IMR-90 (cell line): ENCODE data around the gene NRP2.

Source experiments
- BHLHE40 ChIP-seq: fragments of 150-350 bp; IDR thresholded peaks from 2 replicates; pipeline ENCODE4 v1.6.1; 2016; ENCODE audit warnings: mild to moderate bottlenecking, low read depth, low read length
- CEBPB ChIP-seq: IDR thresholded peaks from 2 replicates; pipeline ENCODE4 v1.6.1; 2012; ENCODE audit warnings: low read depth, low read length, improper control_type of control experiment
- CHD1 ChIP-seq: IDR thresholded peaks from 2 replicates; pipeline ENCODE4 v1.6.1; 2012; ENCODE audit warnings: low read depth, low read length, improper control_type of control experiment
- ELK1 ChIP-seq: fragments of 150-350 bp; IDR thresholded peaks from 2 replicates; pipeline ENCODE4 v1.6.1; 2016; ENCODE audit warnings: low read depth, mild to moderate bottlenecking, low read length, moderate library complexity, borderline replicate concordance
- MAFK ChIP-seq: IDR thresholded peaks from 2 replicates; pipeline ENCODE4 v1.6.1; 2012; ENCODE audit warnings: low read depth, low read length, improper control_type of control experiment
- MXI1 ChIP-seq: IDR thresholded peaks from 2 replicates; pipeline ENCODE4 v1.6.1; 2012; ENCODE audit warnings: low read depth, mild to moderate bottlenecking, low read length, moderate library complexity, borderline replicate concordance
- POLR2A ChIP-seq: IDR thresholded peaks from 2 replicates; pipeline ENCODE4 v1.6.1; 2012; ENCODE audit warnings: mild to moderate bottlenecking, low read depth, low read length
- RAD21 ChIP-seq: IDR thresholded peaks from 2 replicates; pipeline ENCODE4 v1.6.1; 2012; ENCODE audit warnings: low read length, improper control_type of control experiment
- RCOR1 ChIP-seq: IDR thresholded peaks from 2 replicates; pipeline ENCODE4 v1.6.1; 2012; ENCODE audit warnings: mild to moderate bottlenecking, low read length, improper control_type of control experiment; ENCODE audit not compliant: insufficient replicate concordance
- RFX5 ChIP-seq: IDR thresholded peaks from 2 replicates; pipeline ENCODE4 v1.8.0; 2012; ENCODE audit warnings: low read depth, mild to moderate bottlenecking, low read length, moderate library complexity
- SMC3 ChIP-seq: fragments of 150-350 bp; IDR thresholded peaks from 2 replicates; pipeline ENCODE4 v1.6.1; 2016; ENCODE audit warnings: low read depth, mild to moderate bottlenecking, antibody characterized with exemption, low read length, moderate library complexity
- USF2 ChIP-seq: fragments of 150-350 bp; IDR thresholded peaks from 2 replicates; pipeline ENCODE4 v1.6.1; 2017; ENCODE audit warnings: mild to moderate bottlenecking, antibody characterized with exemption, low read length, low read depth
- TF ChIP-seq, protein P1 (sequence below): conservative IDR thresholded peaks from 2 replicates; pipeline ENCODE4 v1.5.1; 2012; ENCODE audit warnings: mild to moderate bottlenecking, low read depth, low read length, improper control_type of control experiment

GRCh38 chr2:205771666-205772065 lies 89.4 kb downstream of the NRP2 start:
- TF ChIP-seq POLR2A (no peak), USF2 (no peak), MAFK (no peak), RFX5 (no peak), CEBPB (no peak), RCOR1 (no peak), MXI1 (no peak), CHD1 (no peak), BHLHE40 (no peak), ELK1 (no peak), RAD21 (no peak), SMC3 (no peak)
- TF ChIP-seq, protein P1, sequence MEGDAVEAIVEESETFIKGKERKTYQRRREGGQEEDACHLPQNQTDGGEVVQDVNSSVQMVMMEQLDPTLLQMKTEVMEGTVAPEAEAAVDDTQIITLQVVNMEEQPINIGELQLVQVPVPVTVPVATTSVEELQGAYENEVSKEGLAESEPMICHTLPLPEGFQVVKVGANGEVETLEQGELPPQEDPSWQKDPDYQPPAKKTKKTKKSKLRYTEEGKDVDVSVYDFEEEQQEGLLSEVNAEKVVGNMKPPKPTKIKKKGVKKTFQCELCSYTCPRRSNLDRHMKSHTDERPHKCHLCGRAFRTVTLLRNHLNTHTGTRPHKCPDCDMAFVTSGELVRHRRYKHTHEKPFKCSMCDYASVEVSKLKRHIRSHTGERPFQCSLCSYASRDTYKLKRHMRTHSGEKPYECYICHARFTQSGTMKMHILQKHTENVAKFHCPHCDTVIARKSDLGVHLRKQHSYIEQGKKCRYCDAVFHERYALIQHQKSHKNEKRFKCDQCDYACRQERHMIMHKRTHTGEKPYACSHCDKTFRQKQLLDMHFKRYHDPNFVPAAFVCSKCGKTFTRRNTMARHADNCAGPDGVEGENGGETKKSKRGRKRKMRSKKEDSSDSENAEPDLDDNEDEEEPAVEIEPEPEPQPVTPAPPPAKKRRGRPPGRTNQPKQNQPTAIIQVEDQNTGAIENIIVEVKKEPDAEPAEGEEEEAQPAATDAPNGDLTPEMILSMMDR: no peak
